RKO (cell line): ENCODE measurements around the gene SBNO2.

Experiments used
- DNase-seq: peaks from one replicate; pipeline ENCODE4 v3.0.0-alpha.2; 2016; ENCODE audit warnings: low spot score

Gene SBNO2

DNA sequence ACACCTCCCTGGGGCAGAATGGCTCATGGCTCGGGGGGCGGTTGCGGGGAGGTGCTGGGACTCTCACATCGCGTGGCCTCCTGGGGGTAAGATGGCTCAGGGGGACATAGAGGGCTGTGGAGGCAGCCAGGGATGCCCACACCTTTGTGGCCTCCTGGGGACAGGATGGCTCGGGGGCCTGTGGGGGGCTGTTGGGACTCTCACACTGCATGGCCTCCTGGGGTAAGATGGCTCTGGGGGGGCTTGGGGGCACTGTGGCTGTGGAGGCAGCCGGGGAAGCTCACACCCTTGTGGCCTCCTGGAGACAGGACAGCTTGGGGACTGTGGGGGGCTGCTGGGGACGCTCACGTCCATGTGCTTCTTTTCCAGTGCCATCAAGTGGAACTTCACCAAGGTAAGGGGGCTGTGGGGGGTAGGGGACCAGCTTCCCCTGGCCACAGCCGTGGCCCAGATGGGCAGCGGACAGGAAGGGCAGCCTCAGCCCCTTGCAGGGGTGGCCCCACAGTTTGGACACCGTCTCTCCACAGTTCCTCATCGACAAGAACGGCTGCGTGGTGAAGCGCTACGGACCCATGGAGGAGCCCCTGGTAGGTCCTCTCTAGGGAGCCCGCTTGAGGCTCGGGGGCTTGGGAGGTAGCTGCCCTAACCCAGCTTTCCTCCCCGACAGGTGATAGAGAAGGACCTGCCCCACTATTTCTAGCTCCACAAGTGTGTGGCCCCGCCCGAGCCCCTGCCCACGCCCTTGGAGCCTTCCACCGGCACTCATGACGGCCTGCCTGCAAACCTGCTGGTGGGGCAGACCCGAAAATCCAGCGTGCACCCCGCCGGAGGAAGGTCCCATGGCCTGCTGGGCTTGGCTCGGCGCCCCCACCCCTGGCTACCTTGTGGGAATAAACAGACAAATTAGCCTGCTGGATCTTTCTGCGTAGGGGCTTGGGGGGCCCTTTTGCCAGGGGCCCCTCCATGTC lies 67.9 kb downstream of the SBNO2 start:
- no peak for DNase-seq

- DNase-seq, result peak; percentile 63
Measured at GRCh38 chr19:1105008-1105872, 68.8 kb downstream of the SBNO2 start.

- peak; percentile 88 for DNase-seq
Measured at GRCh38 chr19:1104311-1105007, 69.6 kb downstream of the SBNO2 start.

DNA sequence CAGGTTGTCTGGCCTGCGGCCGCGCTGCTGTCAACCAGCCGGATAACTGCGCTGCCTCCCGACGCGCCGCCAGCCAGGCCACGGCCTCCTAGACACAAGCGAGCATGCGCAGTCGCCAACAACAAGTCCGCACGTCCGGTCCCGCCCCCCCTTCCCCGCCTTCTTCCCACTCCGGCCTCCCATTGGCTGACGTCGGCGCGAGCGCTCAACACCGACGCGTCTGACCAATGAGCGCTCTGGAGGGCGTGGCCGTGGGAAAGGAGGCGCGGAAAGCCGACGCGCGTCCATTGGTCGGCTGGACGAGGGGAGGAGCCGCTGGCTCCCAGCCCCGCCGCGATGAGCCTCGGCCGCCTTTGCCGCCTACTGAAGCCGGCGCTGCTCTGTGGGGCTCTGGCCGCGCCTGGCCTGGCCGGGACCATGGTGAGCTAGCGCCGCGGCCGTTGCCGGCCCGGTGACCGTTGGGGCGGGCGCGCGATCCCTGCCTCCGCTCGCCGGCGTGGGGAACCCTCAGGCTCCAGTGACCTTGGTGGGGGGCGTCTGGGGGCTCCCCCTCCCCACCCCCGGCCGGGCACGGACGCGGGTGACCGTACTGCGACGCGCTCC lies 70.3 kb downstream of the SBNO2 start, which contains the start of gene GPX4:
GPX4 (plus strand) TSS at position 287 of the 603 bp plus-strand sequence; CDS start at position 337, 50 bp downstream.
- peak; percentile 98 for DNase-seq

- no peak for DNase-seq
Measured at GRCh38 chr19:1103132-1103707, 70.8 kb downstream of the SBNO2 start.

DNA sequence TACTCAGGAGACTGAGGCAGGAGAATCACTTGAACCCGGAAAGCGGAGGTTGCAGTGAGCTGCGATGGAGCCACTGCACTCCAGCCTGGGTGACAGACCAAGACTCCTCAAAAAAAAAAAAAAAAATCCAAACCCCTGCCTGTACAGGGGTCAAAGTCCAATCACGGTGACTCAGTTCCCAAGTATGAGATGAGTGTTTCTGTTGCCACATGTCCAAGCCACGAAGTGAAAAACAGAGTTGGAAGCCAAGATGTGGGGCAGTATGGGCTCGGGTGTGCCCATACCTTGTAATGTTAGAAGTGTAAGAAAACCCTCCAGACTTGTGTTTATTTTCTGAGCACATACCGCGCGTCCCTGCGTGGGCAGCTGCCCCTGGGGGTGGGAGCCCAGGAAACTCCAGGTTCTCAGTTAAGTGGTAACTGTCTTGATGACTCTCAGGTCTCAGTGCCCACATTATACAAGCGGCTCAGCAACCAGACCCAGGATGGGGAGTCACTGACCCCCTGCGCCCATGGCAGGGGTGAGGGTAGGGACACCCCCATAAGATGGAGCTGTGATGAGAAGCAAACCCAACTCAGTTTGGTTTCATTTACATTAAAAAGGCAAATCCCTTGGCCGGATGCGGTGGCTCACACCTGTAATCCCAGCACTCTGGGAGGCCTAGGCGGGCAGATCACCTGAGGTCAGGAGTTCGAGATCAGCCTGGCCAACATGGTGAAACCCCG lies 71.5 kb downstream of the SBNO2 start:
- DNase-seq, result peak; percentile 98

- no peak for DNase-seq
Measured at GRCh38 chr19:1101337-1101698, 72.8 kb downstream of the SBNO2 start.

DNA sequence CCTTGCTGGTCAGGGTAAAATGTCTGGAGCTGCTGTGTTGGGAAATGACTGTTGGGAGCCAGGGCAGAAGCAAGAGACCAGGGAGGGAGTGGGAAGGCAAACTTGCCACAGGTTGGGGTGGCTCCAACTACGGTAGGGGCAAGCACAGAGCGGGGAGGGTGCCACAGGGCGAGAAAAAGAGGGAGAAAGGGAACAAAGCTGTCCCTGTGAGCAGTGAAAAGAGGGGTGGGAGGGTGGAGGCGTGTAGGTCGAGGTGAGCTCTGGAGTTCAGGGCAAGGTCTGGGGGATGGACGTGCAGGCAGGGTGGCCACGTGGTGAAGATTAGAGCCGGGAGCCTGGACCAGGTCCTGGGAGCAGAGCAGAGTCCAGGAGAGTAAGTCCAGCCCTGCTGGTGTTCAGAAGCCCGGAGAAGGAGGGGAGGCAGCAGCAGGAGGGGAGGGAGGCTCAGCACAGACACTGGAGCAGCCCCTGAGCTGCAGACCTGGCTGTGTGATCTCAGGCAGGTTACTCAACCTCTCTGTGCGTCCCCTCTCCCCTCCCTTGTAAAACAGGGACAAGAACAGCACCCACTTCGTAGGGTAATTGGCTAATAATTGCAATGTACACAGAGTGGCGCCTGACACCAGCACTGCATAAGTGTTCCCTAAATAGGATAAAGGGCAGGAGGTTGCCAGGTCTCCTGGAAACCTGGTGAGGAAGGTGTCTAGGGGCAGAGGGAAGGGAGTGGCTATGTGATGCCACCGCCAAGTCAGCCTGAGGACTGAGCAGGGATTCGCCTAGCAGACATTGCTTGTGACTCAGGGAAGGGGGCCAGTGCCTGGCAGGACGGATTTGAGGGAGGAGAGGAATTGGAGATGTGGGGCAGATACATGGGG lies 75.7 kb downstream of the SBNO2 start:
- no peak for DNase-seq

DNA sequence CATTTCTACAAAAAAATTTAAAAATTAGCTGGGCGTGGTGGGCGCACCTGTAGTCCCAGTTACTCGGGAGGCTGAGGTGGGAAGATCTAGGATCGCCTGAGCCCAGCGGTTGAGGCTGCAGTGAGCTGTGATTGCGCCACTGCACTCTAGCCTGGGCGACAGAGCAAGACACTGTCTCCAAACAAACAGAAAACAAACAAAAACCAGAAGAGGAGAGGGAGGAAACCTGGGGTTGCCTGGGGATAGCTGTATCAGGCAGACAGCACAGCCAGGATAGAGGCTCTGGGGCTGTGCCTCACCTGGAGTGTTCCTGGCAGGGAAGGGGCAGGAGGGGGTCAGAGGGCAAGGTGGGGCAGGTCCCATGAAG lies 76.3 kb downstream of the SBNO2 start:
- DNase-seq, result no peak

DNA sequence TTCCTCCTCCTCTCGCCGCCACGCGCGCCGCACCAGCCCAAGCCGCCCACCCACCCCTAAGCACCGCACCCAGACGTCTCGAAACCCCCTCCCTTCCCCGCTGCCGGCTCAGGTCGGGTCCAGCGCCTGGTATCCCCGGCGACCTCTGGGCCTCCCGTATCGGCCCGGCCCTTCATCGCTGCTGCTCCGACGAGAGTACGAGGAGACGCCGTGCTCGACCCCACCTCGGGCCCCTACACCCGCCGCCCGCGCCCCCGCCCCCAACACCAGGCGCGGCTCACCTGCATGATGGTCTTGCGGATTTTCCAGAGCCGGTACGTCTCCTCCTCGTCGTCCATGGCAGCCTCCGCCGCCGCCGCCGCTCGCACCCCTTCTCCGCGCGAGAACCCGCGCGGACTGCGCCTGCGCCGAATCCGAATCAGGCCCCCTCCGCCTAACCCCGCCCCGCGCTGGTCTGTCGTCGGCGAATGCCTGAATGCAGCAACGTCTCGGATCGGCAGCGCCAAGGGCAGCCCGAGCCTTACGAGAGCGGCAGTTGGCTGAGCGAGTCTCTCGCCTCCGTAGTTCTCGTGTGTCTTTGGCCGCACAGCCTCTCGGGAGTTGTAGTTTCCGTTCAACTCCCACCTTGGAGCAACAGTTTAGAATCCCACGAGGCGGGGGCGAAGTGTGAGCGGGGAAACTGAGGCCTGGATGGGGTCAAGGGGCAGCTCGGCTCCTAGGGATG lies 78.9 kb downstream of the SBNO2 start, which contains the start of gene POLR2E:
POLR2E (minus strand) TSS at position 398 of the 724 bp plus-strand sequence; CDS start at position 338, 60 bp downstream.
- DNase-seq, result peak; percentile 98

- DNase-seq, result no peak
Measured at GRCh38 chr19:1094655-1094977, 79.5 kb downstream of the SBNO2 start.

DNA sequence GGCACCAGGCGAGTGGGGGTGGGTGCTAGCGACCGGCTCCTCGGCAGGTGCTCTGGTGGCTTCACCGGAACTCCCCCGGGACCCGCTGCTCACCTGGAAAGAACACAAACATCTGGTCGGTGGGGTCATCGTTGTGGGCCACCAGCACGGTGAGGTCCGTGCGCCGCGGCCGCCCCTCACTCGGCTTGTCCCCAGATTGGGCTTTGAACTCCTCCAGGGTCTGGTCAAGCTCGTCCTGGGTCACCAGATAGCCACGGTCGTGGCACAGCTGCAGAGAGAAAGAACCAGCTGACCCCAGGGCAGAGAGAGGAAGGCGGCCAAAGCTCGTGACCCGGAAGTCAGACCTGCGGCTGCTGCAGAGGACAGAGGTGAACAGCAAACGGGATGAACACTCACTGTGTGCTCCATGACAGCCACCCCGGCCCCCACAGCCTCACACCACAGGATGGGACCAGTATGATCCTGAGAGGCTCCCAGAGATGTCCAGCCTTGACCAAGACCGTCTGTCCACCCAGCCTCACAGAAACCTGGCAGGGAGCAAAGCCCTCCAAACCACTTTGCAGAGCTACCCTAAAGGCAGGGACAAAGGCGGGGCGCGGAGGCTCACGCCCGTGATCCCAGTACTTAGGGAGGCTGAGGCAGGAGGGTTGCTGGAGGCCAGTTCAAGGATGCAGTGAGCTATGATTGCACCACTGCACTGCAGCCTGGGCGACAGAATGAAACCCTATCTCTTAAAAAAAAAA lies 80.1 kb downstream of the SBNO2 start:
- peak; percentile 32 for DNase-seq

DNA sequence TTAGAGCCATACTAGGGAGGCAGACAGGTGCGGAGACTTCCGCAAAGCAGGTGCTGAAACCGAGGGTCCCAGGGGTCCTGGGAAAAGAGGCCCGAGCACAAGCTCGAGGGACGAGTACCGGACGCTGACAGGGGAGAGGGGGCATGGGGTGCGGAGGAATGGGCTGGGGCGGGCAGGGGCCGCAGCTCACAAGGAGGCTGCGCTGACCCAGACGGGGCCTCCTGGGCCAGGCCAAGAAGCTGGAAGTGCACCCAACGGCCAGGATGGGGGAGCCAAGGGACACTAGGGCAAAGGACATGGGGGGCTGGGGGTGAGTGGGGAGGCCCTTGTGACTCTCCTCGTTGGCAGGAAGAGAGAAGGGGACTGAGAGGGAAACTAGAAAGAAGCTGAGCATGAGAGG lies 80.7 kb downstream of the SBNO2 start:
- DNase-seq, result no peak

- no peak for DNase-seq
Measured at GRCh38 chr19:1091544-1092175, 82.4 kb downstream of the SBNO2 start.

DNA sequence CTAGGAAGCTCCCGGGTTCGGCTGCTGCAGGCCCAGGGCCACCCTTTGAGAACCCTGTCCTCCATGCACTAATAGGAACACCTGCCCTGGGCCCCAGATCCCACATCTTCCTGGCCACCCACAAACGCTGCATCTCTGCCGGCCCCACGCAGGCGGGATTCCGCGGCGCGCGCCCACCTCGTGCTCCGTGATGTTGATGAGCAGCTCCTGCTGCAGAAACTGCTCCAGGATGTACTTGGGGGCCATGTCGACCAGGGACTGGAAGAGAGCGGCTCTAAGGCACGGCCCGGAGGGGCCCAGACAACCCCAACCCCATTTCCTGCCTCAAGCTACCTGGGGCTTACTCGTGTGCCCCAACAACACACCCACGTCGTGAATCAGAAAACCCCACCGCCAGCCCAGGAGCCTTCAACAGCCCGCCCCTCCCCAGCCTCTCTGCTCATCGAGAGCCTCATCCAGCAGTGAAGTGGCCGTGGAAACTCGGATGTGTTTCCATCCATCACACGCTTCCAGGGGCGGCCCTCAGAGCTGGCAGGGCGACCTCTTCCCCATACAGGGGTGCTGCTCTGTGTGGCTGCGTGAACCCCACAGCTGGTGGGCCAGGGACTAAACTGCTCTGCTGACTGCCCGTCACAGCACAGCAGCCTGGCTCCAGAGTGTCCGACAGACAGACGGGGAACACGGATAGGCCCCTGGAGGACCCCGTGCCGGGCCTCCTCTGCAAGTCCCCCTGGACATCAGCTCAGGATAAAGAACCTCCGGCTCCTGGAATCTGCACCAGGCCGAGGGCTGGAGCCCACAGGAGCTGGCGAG lies 83.1 kb downstream of the SBNO2 start:
- no peak for DNase-seq

GRCh38 chr19:1089891-1090290 lies 84.2 kb downstream of the SBNO2 start:
- no peak for DNase-seq
